Mucosa of descending colon (tissue), 3 donors: Measurements from ENCODE around the gene SPON1. TPM values are rescaled to one million over a fixed set of nuclear protein-coding genes. Genes with fewer than 3 reads are reported as not detected.
A peak's percentile ranks its signal among the peaks of the same experiment; 100 is the strongest.

Experiments
- ATAC-seq: fragments of 200-7000 bp; cut with Tn5 transposase; one replicate; pipeline ENCODE4 v1.9.1; 2020; ENCODE audit warnings: mild to moderate bottlenecking, moderate library complexity
- DNase-seq, 3 donors: peaks; one replicate each; pipeline ENCODE4 v3.0.0-alpha.2; 2020
- H3K36me3 ChIP-seq: fragments of 200-600 bp; one replicate; pipeline ENCODE4 v1.8.0; 2021; ENCODE audit warnings: low read depth, mild to moderate bottlenecking
- H3K4me1 ChIP-seq: fragments of 200-600 bp; one replicate; pipeline ENCODE4 v1.8.0; 2021; ENCODE audit warnings: low read depth, mild to moderate bottlenecking
- H3K4me3 ChIP-seq: fragments of 200-600 bp; one replicate; pipeline ENCODE4 v1.8.0; 2021; ENCODE audit warnings: mild to moderate bottlenecking
- H3K9me3 ChIP-seq: fragments of 200-600 bp; one replicate; pipeline ENCODE4 v1.8.0; 2021; ENCODE audit warnings: mild to moderate bottlenecking
- CTCF ChIP-seq: fragments of 200-600 bp; IDR thresholded peaks from one replicate; pipeline ENCODE4 v1.8.0; 2022; ENCODE audit warnings: antibody characterized with exemption, mild to moderate bottlenecking
- intact Hi-C, 2 donors: fragments of 100-400 bp; cut with DNase I in 1 of 2; cut with micrococcal nuclease in 1 of 2; formaldehyde crosslinking; loops; one replicate each; pipeline versions ENCODE4 v1.11.0 to v1.11.1; 2022; cut with DNase I, micrococcal nuclease
- total RNA-seq, 3 donors: library from RNA; stranded (reverse); fragmentation: NEBNext Ultra II Directional in 2 of 3; extraction: Animal tissue kit (Norgen Biotek cat#: 25700) in 2 of 3; gene quantifications; one replicate each; pipeline versions ENCODE4 v1.2.1 to v1.2.4, GENCODE V29; 2021 to 2023
- donor health status: DM: no; HTN: no; CAD: no; lungs with moderate emphysema.
- donor health status: DM: no; HTN: no; CAD: no.
- donor health status: DM: no; HTN: yes; CAD: no.

The SPON1 gene
- total RNA-seq, 3 donors from 2014 or later: 43.6 to 85.5 (median 64.2) TPM

GRCh38 chr11:14304601-14305000 is 342.1 kb downstream of the SPON1 start:
- intact Hi-C loops: loop anchor here (5.0 kb wide), 2 partner anchors 148 to 153 kb away; no protein-coding TSS in a partner anchor

GRCh38 chr11:14305649-14306048 is 343.1 kb downstream of the SPON1 start:
- no peak overlapping the region for H3K4me3 ChIP-seq
- DNase-seq (no peak), ATAC-seq (no peak)
- H3K9me3 ChIP-seq: no peaks in the 10 kb centered on the region
- H3K4me1 ChIP-seq: peaks cover 17% of the 10 kb centered on the region
- intact Hi-C loops: no loop called here
- TF ChIP-seq CTCF: no peak
- no peaks in the 10 kb centered on the region for H3K36me3 ChIP-seq

More at GRCh38 chr11:14304601-14305000, 342.1 kb downstream of the SPON1 start:
- Histone ChIP-seq H3K36me3 (no peaks in the 10 kb centered on the region), H3K4me1 (peaks cover 12% of the 10 kb centered on the region), H3K4me3 (no peak overlapping the region), H3K9me3 (no peaks in the 10 kb centered on the region)
- ATAC-seq (no peak), DNase-seq (no peak)
- TF ChIP-seq CTCF: no peak

- H3K36me3 ChIP-seq: no peaks in the 10 kb centered on the region
- no peak overlapping the region for H3K4me3 ChIP-seq
- TF ChIP-seq CTCF: no peak
- H3K9me3 ChIP-seq: no peaks in the 10 kb centered on the region
- H3K4me1 ChIP-seq: peaks cover 17% of the 10 kb centered on the region
- no peak for DNase-seq
- no peak for ATAC-seq
- intact Hi-C loops: no loop called here
Measured at GRCh38 chr11:14306481-14306880, 344.0 kb downstream of the SPON1 start.

- intact Hi-C loops: no loop called here
- Histone ChIP-seq H3K4me1 (peaks cover 22% of the 10 kb centered on the region), H3K9me3 (no peaks in the 10 kb centered on the region), H3K4me3 (no peak overlapping the region), H3K36me3 (no peaks in the 10 kb centered on the region)
- ATAC-seq: peak; percentile 87
- peak in 1 of 3 donors; percentile 17 for DNase-seq
- peak; percentile 7 for TF ChIP-seq CTCF
Measured at GRCh38 chr11:14308114-14308896, 345.8 kb downstream of the SPON1 start.

GRCh38 chr11:14308897-14309387 is 346.4 kb downstream of the SPON1 start:
- no peak for ATAC-seq
- no peaks in the 10 kb centered on the region for H3K9me3 ChIP-seq
- no peak for DNase-seq
- no peaks in the 10 kb centered on the region for H3K36me3 ChIP-seq
- no peak overlapping the region for H3K4me3 ChIP-seq
- TF ChIP-seq CTCF: no peak
- H3K4me1 ChIP-seq: peaks cover 27% of the 10 kb centered on the region
- intact Hi-C loops: no loop called here
